H1 (cell line): ENCODE results near the gene DNAJC7. TPM values are rescaled to one million over a fixed set of nuclear protein-coding genes. Genes with fewer than 3 reads are reported as not detected.

ENCODE experiments used
- CTBP2 ChIP-seq: IDR thresholded peaks from 2 replicates; pipeline ENCODE4 v1.7.0; 2011; ENCODE audit warnings: borderline replicate concordance, mild to moderate bottlenecking, moderate library complexity, mixed read lengths, low read length; ENCODE audit not compliant: insufficient read depth, insufficient read length
- HDAC2 ChIP-seq, 2 experiments: fragments of 300-600 bp in 1 of 2; sonication (generic) in 1 of 2; IDR thresholded peaks; 2 replicates each; pipeline ENCODE4 v1.6.1; 2011 to 2012; ENCODE audit warnings: low read depth in 2 of 2, low read length in 2 of 2, mild to moderate bottlenecking in 2 of 2, moderate library complexity in 2 of 2, borderline replicate concordance in 1 of 2, inconsistent platforms in 1 of 2
- JUN ChIP-seq: IDR thresholded peaks from 2 replicates; pipeline ENCODE4 v1.6.1; 2011; ENCODE audit warnings: low read depth, mild to moderate bottlenecking, improper control_type of control experiment, low read length
- RNF2 ChIP-seq: fragments of 200-900, 300-1000 bp; sonication (generic); IDR thresholded peaks from 2 replicates; pipeline ENCODE4 v1.7.1; 2016; ENCODE audit warnings: borderline replicate concordance, low read depth, mild to moderate bottlenecking, antibody characterized with exemption, low read length; ENCODE audit not compliant: poor library complexity, severe bottlenecking; ENCODE audit errors: missing control alignments
- ZNF274 ChIP-seq: IDR thresholded peaks from 2 replicates; pipeline ENCODE4 v1.7.0; 2012; ENCODE audit warnings: low read length, borderline replicate concordance; ENCODE audit errors: extremely low read depth
- polyA plus RNA-seq, 7 experiments: library from polyadenylated mRNA; depleted of rRNA in 3 of 7; stranded (reverse) in 5 of 7; unstranded in 2 of 7; fragments of >200 nt in 5 of 7; fragments of 200-250 nt in 2 of 7; gene quantifications; 1 replicate in 5 of 7; 2 replicates in 1 of 7; 4 replicates in 1 of 7; pipeline versions ENCODE4 v1.2.1 to v1.2.3, GENCODE V29; 2011 to 2013; ENCODE audit warnings: missing spikeins in 2 of 7, mixed read lengths in 2 of 7
- total RNA-seq: library from RNA; stranded (reverse); fragmentation: NEBNext Ultra II Directional; extraction: Animal tissue kit (Norgen Biotek cat#: 25700); gene quantifications from 2 replicates; pipeline ENCODE4 v1.2.1, GENCODE V29; 2021
- TF ChIP-seq, protein P1 (sequence below): fragments of 300-600 bp; sonication (generic); IDR thresholded peaks from 2 replicates; pipeline ENCODE4 v1.7.1; 2012; ENCODE audit warnings: low read length, moderate library complexity, mild to moderate bottlenecking, inconsistent platforms; ENCODE audit not compliant: insufficient replicate concordance
- TF ChIP-seq, protein P2 (sequence below), 3 experiments: IDR thresholded peaks; 1 replicate in 2 of 3; 2 replicates in 1 of 3; pipeline versions ENCODE4 v1.5.1 to v1.6.1; 2011; ENCODE audit warnings: low read length in 3 of 3, mild to moderate bottlenecking in 3 of 3, inconsistent platforms in 2 of 3, low read depth in 1 of 3, moderate library complexity in 1 of 3; ENCODE audit not compliant: insufficient read depth in 1 of 3; ENCODE audit errors: control extremely low read depth in 1 of 3

DNAJC7 gene
- total and polyA plus RNA-seq, 2 of the 8 experiments (the other 6 are each of a cell fraction or from before 2014, with no cell fraction given): 31.0 to 148 TPM

- TF ChIP-seq HDAC2 (IDR thresholded peaks at IDR 0.05; ENCODE audit: borderline replicate concordance in 1 of 2, low read depth in 2 of 2, low read length in 2 of 2) (no peak), ZNF274 (no peak), JUN (no peak), RNF2 (no peak), CTBP2 (no peak)
- TF ChIP-seq, protein P1, sequence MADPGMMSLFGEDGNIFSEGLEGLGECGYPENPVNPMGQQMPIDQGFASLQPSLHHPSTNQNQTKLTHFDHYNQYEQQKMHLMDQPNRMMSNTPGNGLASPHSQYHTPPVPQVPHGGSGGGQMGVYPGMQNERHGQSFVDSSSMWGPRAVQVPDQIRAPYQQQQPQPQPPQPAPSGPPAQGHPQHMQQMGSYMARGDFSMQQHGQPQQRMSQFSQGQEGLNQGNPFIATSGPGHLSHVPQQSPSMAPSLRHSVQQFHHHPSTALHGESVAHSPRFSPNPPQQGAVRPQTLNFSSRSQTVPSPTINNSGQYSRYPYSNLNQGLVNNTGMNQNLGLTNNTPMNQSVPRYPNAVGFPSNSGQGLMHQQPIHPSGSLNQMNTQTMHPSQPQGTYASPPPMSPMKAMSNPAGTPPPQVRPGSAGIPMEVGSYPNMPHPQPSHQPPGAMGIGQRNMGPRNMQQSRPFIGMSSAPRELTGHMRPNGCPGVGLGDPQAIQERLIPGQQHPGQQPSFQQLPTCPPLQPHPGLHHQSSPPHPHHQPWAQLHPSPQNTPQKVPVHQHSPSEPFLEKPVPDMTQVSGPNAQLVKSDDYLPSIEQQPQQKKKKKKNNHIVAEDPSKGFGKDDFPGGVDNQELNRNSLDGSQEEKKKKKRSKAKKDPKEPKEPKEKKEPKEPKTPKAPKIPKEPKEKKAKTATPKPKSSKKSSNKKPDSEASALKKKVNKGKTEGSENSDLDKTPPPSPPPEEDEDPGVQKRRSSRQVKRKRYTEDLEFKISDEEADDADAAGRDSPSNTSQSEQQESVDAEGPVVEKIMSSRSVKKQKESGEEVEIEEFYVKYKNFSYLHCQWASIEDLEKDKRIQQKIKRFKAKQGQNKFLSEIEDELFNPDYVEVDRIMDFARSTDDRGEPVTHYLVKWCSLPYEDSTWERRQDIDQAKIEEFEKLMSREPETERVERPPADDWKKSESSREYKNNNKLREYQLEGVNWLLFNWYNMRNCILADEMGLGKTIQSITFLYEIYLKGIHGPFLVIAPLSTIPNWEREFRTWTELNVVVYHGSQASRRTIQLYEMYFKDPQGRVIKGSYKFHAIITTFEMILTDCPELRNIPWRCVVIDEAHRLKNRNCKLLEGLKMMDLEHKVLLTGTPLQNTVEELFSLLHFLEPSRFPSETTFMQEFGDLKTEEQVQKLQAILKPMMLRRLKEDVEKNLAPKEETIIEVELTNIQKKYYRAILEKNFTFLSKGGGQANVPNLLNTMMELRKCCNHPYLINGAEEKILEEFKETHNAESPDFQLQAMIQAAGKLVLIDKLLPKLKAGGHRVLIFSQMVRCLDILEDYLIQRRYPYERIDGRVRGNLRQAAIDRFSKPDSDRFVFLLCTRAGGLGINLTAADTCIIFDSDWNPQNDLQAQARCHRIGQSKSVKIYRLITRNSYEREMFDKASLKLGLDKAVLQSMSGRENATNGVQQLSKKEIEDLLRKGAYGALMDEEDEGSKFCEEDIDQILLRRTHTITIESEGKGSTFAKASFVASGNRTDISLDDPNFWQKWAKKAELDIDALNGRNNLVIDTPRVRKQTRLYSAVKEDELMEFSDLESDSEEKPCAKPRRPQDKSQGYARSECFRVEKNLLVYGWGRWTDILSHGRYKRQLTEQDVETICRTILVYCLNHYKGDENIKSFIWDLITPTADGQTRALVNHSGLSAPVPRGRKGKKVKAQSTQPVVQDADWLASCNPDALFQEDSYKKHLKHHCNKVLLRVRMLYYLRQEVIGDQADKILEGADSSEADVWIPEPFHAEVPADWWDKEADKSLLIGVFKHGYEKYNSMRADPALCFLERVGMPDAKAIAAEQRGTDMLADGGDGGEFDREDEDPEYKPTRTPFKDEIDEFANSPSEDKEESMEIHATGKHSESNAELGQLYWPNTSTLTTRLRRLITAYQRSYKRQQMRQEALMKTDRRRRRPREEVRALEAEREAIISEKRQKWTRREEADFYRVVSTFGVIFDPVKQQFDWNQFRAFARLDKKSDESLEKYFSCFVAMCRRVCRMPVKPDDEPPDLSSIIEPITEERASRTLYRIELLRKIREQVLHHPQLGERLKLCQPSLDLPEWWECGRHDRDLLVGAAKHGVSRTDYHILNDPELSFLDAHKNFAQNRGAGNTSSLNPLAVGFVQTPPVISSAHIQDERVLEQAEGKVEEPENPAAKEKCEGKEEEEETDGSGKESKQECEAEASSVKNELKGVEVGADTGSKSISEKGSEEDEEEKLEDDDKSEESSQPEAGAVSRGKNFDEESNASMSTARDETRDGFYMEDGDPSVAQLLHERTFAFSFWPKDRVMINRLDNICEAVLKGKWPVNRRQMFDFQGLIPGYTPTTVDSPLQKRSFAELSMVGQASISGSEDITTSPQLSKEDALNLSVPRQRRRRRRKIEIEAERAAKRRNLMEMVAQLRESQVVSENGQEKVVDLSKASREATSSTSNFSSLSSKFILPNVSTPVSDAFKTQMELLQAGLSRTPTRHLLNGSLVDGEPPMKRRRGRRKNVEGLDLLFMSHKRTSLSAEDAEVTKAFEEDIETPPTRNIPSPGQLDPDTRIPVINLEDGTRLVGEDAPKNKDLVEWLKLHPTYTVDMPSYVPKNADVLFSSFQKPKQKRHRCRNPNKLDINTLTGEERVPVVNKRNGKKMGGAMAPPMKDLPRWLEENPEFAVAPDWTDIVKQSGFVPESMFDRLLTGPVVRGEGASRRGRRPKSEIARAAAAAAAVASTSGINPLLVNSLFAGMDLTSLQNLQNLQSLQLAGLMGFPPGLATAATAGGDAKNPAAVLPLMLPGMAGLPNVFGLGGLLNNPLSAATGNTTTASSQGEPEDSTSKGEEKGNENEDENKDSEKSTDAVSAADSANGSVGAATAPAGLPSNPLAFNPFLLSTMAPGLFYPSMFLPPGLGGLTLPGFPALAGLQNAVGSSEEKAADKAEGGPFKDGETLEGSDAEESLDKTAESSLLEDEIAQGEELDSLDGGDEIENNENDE: no peak
- TF ChIP-seq, protein P2, sequence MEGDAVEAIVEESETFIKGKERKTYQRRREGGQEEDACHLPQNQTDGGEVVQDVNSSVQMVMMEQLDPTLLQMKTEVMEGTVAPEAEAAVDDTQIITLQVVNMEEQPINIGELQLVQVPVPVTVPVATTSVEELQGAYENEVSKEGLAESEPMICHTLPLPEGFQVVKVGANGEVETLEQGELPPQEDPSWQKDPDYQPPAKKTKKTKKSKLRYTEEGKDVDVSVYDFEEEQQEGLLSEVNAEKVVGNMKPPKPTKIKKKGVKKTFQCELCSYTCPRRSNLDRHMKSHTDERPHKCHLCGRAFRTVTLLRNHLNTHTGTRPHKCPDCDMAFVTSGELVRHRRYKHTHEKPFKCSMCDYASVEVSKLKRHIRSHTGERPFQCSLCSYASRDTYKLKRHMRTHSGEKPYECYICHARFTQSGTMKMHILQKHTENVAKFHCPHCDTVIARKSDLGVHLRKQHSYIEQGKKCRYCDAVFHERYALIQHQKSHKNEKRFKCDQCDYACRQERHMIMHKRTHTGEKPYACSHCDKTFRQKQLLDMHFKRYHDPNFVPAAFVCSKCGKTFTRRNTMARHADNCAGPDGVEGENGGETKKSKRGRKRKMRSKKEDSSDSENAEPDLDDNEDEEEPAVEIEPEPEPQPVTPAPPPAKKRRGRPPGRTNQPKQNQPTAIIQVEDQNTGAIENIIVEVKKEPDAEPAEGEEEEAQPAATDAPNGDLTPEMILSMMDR (IDR thresholded peaks at IDR 0.05; ENCODE audit: control extremely low read depth in 1 of 3, insufficient read depth in 1 of 3, low read depth in 1 of 3, low read length in 3 of 3): no peak
Measured at GRCh38 chr17:41928693-41929251, 88.5 kb downstream of the DNAJC7 start (continued).
